SU-DHL-6 (cell line): ENCODE results near the gene ARL2BP.
"Not testable (repeated sequence)": the region's sequence is repeated elsewhere in the genome, so short reads cannot be mapped to it uniquely, and the experiment has no call there.

Experiments
- H2AFZ ChIP-seq: fragments of 200-600 bp; sonication (generic); 2 replicates; pipeline ENCODE4 v1.6.1; 2014; ENCODE audit warnings: low read depth, mild to moderate bottlenecking, moderate library complexity, mixed read lengths, antibody characterized with exemption, low read length; ENCODE audit not compliant: severe bottlenecking
- H3F3A ChIP-seq: fragments of 200-600 bp; shearing (Covaris generic); 2 replicates; pipeline ENCODE4 v1.6.0; 2016; ENCODE audit warnings: antibody characterized with exemption, mild to moderate bottlenecking; ENCODE audit not compliant: insufficient read depth
- H3K27ac ChIP-seq: fragments of 200-600 bp; sonication (generic); 2 replicates; pipeline ENCODE4 v1.5.1; 2016; ENCODE audit warnings: low read depth, mild to moderate bottlenecking, low read length, moderate library complexity, mixed read lengths
- H3K27me3 ChIP-seq: fragments of 200-600 bp; sonication (generic), shearing (Covaris generic); 2 replicates; pipeline ENCODE4 v1.6.0; 2014; ENCODE audit warnings: mild to moderate bottlenecking, low read length
- H3K36me3 ChIP-seq: fragments of 200-600 bp; sonication (generic); 2 replicates; pipeline ENCODE4 v1.6.1; 2014; ENCODE audit warnings: mild to moderate bottlenecking, low read length, mixed read lengths
- H3K4me2 ChIP-seq: fragments of 300-600, 200-600 bp; shearing (Covaris generic), sonication (generic); 2 replicates; pipeline ENCODE4 v1.6.0; 2014; ENCODE audit warnings: low read length, low read depth, mild to moderate bottlenecking; ENCODE audit not compliant: poor library complexity, severe bottlenecking
- H3K4me3 ChIP-seq: fragments of 200-600 bp; sonication (generic); 2 replicates; pipeline ENCODE4 v1.5.1; 2014; ENCODE audit warnings: antibody characterized with exemption, low read length, mild to moderate bottlenecking, mixed read lengths; ENCODE audit not compliant: insufficient read depth, poor library complexity, severe bottlenecking
- H3K79me2 ChIP-seq: fragments of 200-600 bp; sonication (generic); 2 replicates; pipeline ENCODE4 v1.6.1; 2014; ENCODE audit warnings: mild to moderate bottlenecking, low read length, moderate library complexity; ENCODE audit not compliant: insufficient read depth
- H3K9ac ChIP-seq: fragments of 200-600 bp; sonication (generic); 2 replicates; pipeline ENCODE4 v1.7.0; 2014; ENCODE audit warnings: mild to moderate bottlenecking, low read length
- H3K9me2 ChIP-seq: fragments of 200-600 bp; sonication (generic); replicated peaks from 2 replicates; pipeline ENCODE4 v1.6.1; 2014; ENCODE audit warnings: low read length; ENCODE audit not compliant: insufficient read depth
- H3K9me3 ChIP-seq: fragments of 200-600 bp; sonication (generic); 2 replicates; pipeline ENCODE4 v1.6.1; 2014; ENCODE audit warnings: low read length, mixed read lengths; ENCODE audit not compliant: insufficient read depth
- H4K20me1 ChIP-seq: fragments of 200-600 bp; sonication (generic); 2 replicates; pipeline ENCODE4 v1.6.1; 2014; ENCODE audit warnings: low read depth, mild to moderate bottlenecking, antibody characterized with exemption, low read length, moderate library complexity, mixed read lengths
- EZH2phosphoT487 ChIP-seq: fragments of 200-600 bp; sonication (generic), shearing (Covaris generic); conservative IDR thresholded peaks from 2 replicates; pipeline ENCODE4 v1.6.1; 2018; ENCODE audit warnings: mild to moderate bottlenecking, antibody characterized with exemption, low read length, moderate library complexity, mixed read lengths
- TF ChIP-seq, protein P1 (sequence below): fragments of 200-600 bp; sonication (generic); IDR thresholded peaks from one replicate; pipeline ENCODE4 v1.5.1; 2017; ENCODE audit warnings: antibody characterized with exemption, mild to moderate bottlenecking, low read length, moderate library complexity; ENCODE audit not compliant: insufficient read depth, poor library complexity, severe bottlenecking

Gene ARL2BP

DNA sequence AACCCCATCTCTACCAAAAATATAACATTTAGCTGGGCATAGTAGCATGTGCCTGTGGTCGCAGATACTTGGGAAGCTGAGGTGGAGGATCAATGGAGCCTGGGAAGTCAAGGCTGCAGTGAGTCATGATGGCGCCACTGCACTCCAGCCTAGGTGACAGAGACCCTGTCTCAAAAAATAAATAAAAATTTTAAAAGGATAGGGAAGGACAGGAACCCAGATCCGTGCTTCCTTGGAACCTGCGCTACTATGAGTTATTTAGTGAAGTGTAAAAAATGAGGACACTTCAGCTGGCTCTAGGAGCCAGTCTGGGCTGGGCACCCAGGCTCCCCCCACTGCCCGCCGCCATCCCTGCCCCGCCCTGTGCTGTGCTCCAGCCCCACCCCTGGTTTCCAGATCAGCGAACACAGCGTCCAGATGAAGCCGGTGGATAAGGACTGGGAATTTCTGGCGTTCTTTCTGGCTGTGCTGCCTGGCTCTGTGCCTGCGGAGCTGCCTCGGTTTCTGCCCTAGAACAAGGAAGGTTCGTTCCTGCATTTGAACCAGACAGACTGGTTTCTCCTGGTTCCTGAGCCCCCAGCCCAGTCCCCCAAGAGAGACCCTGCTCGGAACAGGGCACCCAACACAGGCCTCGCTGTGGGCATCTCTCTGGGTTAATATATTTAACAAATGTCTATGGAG, 20.9 kb downstream of the ARL2BP start:
- Histone ChIP-seq H3K4me3 (no peak overlapping the region), H2AFZ (no peak overlapping the region), H3F3A (no peaks in the 10 kb centered on the region), H3K27me3 (no peaks in the 10 kb centered on the region), H3K4me2 (no peak overlapping the region), H3K36me3 (no peaks in the 10 kb centered on the region), H3K9me3 (no peaks in the 10 kb centered on the region), H4K20me1 (no peaks in the 10 kb centered on the region), H3K27ac (no peak overlapping the region), H3K9me2 (no peaks in the 10 kb centered on the region), H3K9ac (no peak overlapping the region), H3K79me2 (no peaks in the 10 kb centered on the region)
- no peak for TF ChIP-seq EZH2phosphoT487
- TF ChIP-seq, protein P1, sequence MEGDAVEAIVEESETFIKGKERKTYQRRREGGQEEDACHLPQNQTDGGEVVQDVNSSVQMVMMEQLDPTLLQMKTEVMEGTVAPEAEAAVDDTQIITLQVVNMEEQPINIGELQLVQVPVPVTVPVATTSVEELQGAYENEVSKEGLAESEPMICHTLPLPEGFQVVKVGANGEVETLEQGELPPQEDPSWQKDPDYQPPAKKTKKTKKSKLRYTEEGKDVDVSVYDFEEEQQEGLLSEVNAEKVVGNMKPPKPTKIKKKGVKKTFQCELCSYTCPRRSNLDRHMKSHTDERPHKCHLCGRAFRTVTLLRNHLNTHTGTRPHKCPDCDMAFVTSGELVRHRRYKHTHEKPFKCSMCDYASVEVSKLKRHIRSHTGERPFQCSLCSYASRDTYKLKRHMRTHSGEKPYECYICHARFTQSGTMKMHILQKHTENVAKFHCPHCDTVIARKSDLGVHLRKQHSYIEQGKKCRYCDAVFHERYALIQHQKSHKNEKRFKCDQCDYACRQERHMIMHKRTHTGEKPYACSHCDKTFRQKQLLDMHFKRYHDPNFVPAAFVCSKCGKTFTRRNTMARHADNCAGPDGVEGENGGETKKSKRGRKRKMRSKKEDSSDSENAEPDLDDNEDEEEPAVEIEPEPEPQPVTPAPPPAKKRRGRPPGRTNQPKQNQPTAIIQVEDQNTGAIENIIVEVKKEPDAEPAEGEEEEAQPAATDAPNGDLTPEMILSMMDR: no peak

DNA sequence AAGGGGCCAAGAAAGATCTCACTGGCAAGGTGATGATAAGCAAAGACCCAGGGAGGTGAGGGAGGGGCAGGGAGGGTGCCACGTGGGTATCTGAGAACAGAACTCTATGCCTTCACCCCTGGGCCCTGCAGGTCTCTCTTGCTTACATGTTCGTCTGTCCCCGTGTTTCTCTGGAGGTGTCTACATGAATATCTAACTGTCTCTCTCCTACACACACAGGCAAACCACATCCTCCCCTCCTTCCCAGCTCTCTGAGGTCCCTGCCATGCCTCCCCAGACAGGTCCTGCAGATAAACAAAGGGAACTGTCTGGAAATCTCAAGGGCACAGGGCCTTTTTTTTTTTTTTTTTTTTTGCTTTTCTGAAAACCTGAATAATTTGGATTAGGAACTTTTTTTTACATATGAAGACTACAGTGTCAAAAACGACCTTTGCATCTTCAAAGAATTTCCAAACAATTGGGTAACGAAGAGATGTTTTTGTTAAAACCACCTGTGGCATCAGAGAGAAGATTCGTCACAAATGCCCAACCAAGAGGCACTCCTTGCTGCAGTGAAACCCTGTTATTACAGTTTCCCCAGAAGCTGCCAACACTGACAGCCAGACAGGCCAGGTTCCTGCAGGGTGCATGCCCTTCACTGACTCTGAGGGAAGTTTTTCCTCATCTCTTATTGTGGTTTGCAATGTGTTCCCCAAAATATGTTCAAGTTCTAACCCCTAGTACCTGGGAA, 21.6 kb downstream of the ARL2BP start:
- Histone ChIP-seq H3K4me3 (no peak overlapping the region), H3K27ac (no peak overlapping the region)

DNA sequence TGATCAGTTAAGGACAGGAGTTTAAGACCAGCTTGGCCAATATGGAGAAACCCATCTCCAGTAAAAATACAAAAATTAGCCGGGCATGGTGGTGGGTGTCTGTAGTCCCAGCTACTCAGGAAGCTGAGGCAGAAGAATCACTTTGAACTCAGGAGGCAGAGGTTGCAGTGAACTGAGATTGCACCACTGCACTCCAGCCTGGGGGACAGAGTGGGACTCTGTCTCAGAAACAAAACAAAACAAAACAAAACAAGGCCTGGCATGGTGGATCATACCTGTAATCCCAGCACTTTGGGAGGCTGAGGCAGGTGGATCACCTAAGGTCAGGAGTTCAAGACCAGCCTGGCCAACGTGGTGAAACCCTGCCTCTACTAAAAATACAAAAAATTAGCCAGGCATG, 22.3 kb downstream of the ARL2BP start:
- H3K79me2 ChIP-seq, H3K27ac ChIP-seq, H3K9me2 ChIP-seq, H3F3A ChIP-seq, H3K9ac ChIP-seq, H3K4me2 ChIP-seq, H2AFZ ChIP-seq, H3K36me3 ChIP-seq, H3K27me3 ChIP-seq, H3K4me3 ChIP-seq, H4K20me1 ChIP-seq, H3K9me3 ChIP-seq: not testable (repeated sequence)

More for the DNA sequence above, 21.6 kb downstream of the ARL2BP start:
- Histone ChIP-seq H3K27me3 (no peaks in the 10 kb centered on the region), H3K4me2 (no peak overlapping the region), H3K79me2 (no peaks in the 10 kb centered on the region), H3K9me2 (no peaks in the 10 kb centered on the region), H2AFZ (no peak overlapping the region), H3F3A (no peaks in the 10 kb centered on the region), H3K9me3 (no peaks in the 10 kb centered on the region), H3K9ac (no peak overlapping the region), H3K36me3 (no peaks in the 10 kb centered on the region), H4K20me1 (no peaks in the 10 kb centered on the region)
- TF ChIP-seq, protein P1: no peak
- no peak for TF ChIP-seq EZH2phosphoT487
